HG02884 (cell line): Measurements from ENCODE around the gene ACKR1.
A peak's percentile ranks its signal among the peaks of the same experiment; 100 is the strongest.

Source experiments
- ATAC-seq: cut with Tn5 transposase; IDR thresholded peaks from one replicate; pipeline ENCODE4 v1.9.1; 2021; ENCODE audit warnings: mild to moderate bottlenecking, moderate library complexity; ENCODE audit not compliant: unreplicated experiment

The ACKR1 gene

DNA sequence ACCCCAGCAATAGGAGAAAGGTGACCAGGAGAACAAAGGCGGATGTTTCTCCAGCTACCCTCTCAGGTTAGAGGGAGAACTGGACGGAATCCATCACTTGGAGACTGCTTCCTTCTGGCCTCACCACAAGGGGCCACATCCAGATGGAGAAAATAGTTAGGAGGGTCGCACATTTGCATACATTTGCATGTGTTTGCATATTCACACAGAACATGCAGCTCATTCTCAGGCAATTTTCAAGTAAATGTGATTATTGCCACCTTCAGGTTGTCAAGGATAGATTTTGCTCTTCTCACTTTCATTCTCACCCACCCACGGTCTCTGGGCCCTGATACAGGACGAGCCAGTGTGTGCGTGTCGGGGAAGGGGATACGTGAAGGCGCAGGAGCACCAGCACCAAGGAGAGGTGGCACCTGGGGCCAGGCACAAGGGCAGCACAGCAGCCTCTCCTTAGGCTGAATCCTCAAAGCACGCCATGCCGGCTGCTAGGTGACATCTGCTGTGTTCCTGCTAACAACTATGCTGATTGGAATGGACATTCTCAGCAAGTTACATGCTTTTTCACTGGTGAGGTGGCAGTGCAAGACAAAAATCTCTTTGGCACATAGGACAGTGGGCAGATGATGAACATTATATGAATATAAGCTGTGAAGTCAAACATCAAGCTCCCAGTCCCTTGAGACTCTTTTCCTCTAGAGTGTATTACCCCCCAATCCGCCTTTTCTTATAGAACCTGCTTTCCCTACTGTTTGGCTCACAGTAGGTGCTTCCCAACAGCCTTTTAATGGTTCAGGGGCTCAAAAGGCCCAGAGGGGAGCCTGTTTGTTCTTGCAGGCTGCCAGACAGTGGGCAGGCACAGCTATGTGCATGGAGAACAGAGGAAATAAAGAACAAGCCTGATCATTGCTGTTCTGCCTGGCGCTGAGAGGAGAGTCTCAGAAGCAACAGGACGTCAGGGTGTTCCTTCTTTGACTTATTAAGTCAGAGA, 14.3 kb downstream of the ACKR1 start:
- no peak for ATAC-seq

DNA sequence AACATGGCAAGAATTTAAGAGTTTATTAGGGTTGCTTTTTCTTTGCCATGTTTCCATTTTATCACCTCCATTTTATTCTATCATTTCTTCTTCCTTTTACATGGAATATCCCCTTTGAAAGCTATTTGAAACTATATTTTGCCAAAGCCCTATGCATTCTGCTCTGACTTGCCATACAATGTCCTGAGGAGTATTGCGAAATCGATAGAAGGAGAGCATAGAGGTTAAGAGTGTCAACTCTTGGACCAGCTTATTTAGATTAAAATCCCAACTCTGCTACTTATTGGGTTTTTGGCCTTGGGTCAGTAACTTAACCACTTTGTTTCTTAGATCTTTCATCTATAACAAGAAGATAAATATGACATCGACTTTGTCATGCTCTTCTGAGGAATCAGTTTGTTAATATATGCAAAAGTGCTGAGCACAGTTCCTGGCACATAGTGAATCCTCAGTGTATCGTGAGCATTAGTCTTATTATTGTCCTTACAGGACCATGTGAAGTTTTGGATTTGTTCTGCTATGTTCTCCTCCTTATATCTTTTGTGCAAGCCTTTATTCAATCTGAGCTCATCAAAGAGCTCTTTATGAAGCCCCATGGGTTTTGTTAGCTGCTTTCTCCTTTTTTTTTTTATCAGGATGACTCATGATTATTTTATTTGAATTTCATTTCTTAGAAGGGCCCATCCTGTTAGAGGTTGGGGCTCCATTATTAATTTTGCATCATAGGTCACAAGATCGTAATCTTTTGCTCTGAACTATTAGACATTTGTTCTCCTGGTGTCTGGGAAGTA, 17.6 kb downstream of the ACKR1 start:
- no peak for ATAC-seq

DNA sequence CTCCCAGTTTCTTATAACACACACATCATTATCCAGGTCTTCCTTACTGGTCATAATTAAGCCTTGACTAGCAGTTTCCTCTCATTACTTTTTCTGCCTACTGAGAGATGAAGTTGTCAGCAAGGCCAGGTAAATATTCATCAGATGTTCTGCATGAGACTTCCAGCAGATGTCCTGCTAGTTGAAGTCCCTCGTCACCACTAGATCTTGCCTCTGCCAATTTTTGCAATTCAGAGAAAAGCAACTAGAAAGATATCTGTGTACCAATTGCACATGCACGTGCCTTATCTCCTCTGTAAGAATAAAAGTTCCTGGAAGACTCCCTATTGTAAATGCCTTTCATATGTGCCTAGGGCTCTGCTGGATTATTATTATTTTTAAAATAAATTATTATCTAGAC, 18.3 kb downstream of the ACKR1 start:
- ATAC-seq: no peak

DNA sequence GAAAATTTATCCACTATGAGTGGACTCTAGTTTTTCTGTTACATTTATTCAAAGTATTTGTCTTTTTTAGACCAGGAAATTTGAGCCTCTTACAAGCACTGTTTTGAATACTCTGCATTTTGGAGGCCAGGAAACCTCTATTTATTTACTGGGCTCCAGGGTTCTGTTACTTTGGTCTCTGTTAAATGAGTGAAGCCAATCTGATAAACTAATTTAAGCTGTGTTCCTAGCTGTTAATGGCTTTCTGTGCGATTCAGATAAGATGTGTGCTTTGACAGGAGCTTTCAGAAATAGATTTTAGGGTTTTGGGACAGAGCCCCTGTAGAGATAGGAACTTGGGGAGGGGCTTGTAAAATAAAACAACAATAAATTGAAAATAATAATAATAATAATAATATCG, 23.9 kb downstream of the ACKR1 start:
- no peak for ATAC-seq

DNA sequence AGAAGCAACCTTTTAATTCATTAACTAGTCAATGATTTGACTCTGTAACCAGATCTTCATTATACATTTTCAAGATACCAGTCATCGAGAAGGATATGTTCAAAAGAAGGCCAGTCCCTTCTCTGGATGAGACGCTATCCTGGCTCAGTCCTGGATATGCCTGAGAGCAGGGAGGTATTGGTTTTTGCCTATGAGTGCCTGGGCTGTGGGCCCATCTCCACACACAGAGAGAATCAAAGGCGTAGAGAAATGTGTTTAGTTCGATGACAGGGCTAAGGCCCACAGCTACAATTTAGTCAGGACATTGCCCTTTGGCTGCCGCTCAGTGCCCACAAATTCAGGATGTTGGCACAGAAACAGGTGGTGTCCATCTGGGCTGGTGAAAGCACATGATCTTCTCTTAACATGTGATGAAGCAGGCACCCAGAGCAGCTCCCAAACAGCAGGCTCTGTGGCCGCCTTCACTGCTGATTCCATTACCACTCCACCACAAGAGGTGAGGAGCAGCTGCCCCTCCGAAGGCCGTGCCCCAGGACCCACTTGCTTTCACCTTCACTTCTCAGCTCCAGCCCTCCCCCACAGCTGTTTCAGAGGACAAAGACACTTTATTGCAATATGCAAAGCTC, 24.7 kb downstream of the ACKR1 start:
- no peak for ATAC-seq

DNA sequence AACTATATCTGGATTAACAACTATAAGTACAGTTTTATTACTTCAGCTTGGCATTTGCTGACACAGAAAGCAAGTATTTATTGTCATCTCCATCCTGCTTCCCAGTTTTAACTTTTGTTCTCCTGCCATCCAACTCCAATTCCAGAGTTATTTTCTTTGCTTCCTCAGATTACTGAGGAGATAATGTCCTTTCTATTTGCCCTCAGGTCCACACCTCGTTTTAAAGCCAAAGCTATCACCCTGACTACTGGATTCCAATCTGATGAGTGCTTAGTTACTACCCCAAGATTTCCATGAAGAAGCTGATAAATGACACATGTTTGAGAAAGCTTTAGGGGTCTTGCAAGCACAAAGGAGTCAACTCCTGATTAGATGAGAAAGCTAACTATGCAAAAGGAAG, 25.2 kb downstream of the ACKR1 start:
- no peak for ATAC-seq

DNA sequence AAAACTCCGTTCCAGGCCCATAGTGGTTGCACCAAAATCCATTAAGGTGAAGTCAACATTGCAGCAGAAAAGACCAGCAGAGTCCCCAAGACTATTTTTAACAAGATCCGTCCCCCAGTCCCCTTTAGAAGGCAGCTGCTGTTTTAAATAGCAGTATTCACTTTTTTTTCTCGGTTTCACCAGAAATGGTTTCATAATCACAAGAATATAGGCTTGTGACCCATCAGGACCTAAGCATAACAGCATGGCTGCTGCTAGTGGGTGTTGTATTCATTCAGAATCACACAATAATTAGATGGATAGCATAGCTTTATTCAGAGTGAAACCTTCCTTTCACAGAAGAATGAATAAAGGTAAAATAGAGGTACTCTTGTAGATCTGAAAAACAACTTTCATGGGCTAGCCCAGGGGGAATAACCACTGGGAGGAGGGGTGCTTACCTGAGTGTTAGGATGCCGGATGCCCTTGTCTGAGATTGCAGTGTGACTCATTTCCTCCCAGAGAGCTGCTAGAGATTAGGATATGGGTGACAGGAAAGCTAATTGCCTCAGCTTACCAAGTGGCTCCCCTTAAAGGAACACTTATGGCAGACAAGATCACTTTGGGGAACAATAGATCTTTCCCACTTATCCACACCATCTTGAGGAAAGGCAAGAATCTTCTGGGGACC, 35.0 kb downstream of the ACKR1 start:
- peak; percentile 87 for ATAC-seq

DNA sequence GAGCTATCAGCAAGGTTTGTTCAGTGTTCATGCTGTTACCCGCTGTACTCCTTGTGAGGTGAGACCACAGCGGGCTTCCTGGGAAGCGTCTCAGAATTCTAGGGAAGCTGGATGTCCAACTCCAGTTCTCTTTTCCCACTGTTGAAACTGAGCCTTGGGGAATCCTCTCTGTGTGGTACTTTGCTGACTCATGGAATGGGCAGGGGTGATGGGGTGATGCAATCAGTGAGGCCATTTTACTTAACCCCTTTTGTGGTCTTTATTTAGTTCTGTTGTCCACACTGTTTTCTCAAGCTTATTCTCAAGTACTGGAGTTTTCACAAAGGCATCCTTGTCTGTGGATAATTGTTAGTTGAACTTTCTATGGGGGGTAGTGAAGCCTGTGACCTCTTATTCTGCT, 42.6 kb downstream of the ACKR1 start:
- ATAC-seq: no peak

DNA sequence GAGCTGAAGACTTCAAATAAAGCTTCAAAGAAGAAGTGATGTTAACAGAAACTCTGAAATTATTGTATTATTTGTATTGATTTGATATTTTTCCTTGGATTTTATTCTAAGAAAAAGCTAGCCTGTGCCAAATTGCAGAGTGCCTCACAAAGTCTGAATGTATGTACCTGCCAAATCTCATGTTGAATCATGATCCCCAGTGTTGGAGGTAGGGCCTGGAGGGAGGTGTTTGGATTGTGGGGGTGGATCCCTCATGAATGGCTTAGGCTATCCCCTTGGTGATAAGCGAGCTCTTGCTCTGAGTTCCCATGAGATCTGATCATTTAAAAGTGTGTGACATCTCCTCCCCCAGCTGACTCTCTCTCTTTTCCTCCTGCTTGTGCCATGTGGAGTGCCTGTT, 43.6 kb downstream of the ACKR1 start:
- no peak for ATAC-seq

DNA sequence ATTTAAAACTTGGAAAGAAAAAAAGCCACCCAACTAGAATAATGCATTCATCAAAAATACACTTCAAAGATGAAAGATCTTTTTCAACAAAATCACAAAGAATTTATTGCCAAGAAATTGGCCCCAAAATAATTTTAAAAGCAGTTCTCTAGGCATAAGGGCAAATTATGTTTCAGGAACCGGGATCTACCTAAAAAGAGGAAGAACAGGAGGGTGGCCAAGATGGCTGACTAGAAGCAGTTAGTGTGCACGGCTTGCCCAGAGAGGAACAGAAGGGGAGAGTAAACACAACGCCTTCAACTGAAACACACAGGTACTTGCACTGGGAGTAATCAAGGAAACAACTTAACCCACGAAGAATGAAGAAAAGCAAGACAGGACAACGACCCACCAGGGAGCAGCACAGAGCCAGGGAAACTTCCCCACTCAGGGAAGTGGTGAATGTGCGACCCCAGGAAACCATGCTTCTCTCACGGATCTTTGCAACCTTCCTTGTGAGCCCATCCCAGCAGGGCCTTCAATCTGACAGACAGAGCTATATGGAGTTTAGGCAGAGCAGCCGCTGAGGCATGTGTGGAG, 46.1 kb downstream of the ACKR1 start:
- no peak for ATAC-seq
